ENCODE data around the gene ZBED1. TPM values are rescaled to one million over a fixed set of nuclear protein-coding genes. Genes with fewer than 3 reads are reported as not detected.
"Not testable (repeated sequence)": the region's sequence is repeated elsewhere in the genome, so short reads cannot be mapped to it uniquely, and the experiment has no call there.

The ZBED1 gene
- total RNA-seq, 2 experiments from 2014 or later = 15.8 to 16.1 TPM

- Mint-ChIP-seq H3K27me3 (no peaks in the 10 kb centered on the region), H3K36me3 (ENCODE audit: low read depth) (no peaks in the 10 kb centered on the region), H3K9me3 (no peaks in the 10 kb centered on the region), H3K4me1 (ENCODE audit: low read depth) (peaks cover 5% of the 10 kb centered on the region), H3K4me3 (no peak overlapping the region), H3K27ac (no peak overlapping the region)
- TF ChIP-seq CTCF (IDR thresholded peaks at IDR 0.05) = no peak
- H3K9me3 ChIP-seq (ENCODE audit: control insufficient read depth in 1 of 2, insufficient read depth in 1 of 2, low read length in 2 of 2) = no peaks in the 10 kb centered on the region
- ChIA-PET POLR2A (no interaction called here), CTCF (no interaction called here)
- no peaks in the 10 kb centered on the region for H3K36me3 ChIP-seq (ENCODE audit: insufficient read depth, low read length)
- intact Hi-C loops (cut with DNase I, micrococcal nuclease) = loop anchor here in 1 of 2 experiments (10.0 kb wide), 1 partner anchor 842 kb away; no protein-coding TSS in a partner anchor
- H3K27ac ChIP-seq (ENCODE audit: low read depth in 1 of 2, low read length in 2 of 2) = no peak overlapping the region
- no peaks in the 10 kb centered on the region for H3K27me3 ChIP-seq (ENCODE audit: control insufficient read depth in 1 of 2, insufficient read depth in 2 of 2, low read length in 2 of 2)
- no peak for ATAC-seq (ENCODE audit: poor library complexity)
- H3K4me1 ChIP-seq (ENCODE audit: insufficient read depth, low read length) = no peaks in the 10 kb centered on the region
- no peak overlapping the region for H3K4me3 ChIP-seq (ENCODE audit: low read length)
- DNase-seq = no peak
These were observed 6.4 kb upstream of the ZBED1 start for GRCh38 chrX:2507196-2507595.

GRCh38 chrX:2505341-2505740 is 4.6 kb upstream of the ZBED1 start:
- DNase-seq; H3K9me3 Mint-ChIP-seq; H3K4me1 Mint-ChIP-seq (ENCODE audit: low read depth); ATAC-seq (ENCODE audit: poor library complexity); H3K9me3 ChIP-seq (ENCODE audit: control insufficient read depth in 1 of 2, insufficient read depth in 1 of 2, low read length in 2 of 2); H3K27me3 Mint-ChIP-seq; CTCF ChIA-PET; H3K4me3 ChIP-seq (ENCODE audit: low read length); H3K27me3 ChIP-seq (ENCODE audit: control insufficient read depth in 1 of 2, insufficient read depth in 2 of 2, low read length in 2 of 2); H3K4me3 Mint-ChIP-seq; H3K27ac Mint-ChIP-seq; H3K36me3 ChIP-seq (ENCODE audit: insufficient read depth, low read length); H3K27ac ChIP-seq (ENCODE audit: low read depth in 1 of 2, low read length in 2 of 2); H3K36me3 Mint-ChIP-seq (ENCODE audit: low read depth); POLR2A ChIA-PET: not testable (repeated sequence)
- H3K4me1 ChIP-seq (ENCODE audit: insufficient read depth, low read length) = peaks cover 11% of the 10 kb centered on the region
- intact Hi-C loops (cut with DNase I, micrococcal nuclease) = loop anchor here in 1 of 2 experiments (10.0 kb wide), 1 partner anchor 841 kb away; no protein-coding TSS in a partner anchor

- H3K4me1 ChIP-seq (ENCODE audit: insufficient read depth, low read length) = peaks cover 14% of the 10 kb centered on the region
- H3K4me1 Mint-ChIP-seq (ENCODE audit: low read depth) = peaks cover 6% of the 10 kb centered on the region
- DNase-seq (no peak), ATAC-seq (ENCODE audit: poor library complexity) (no peak)
- H3K27ac ChIP-seq (ENCODE audit: low read depth in 1 of 2, low read length in 2 of 2) = no peak overlapping the region
- H3K36me3 ChIP-seq (ENCODE audit: insufficient read depth, low read length) = no peaks in the 10 kb centered on the region
- POLR2A ChIA-PET = no interaction called here
- no peaks in the 10 kb centered on the region for H3K9me3 Mint-ChIP-seq
- H3K4me3 ChIP-seq (ENCODE audit: low read length) = no peak overlapping the region
- no peaks in the 10 kb centered on the region for H3K36me3 Mint-ChIP-seq (ENCODE audit: low read depth)
- H3K27me3 Mint-ChIP-seq = no peaks in the 10 kb centered on the region
- intact Hi-C loops (cut with DNase I, micrococcal nuclease) = loop anchor here in 1 of 2 experiments (10.0 kb wide), 1 partner anchor 840 kb away; no protein-coding TSS in a partner anchor
- no peaks in the 10 kb centered on the region for H3K27me3 ChIP-seq (ENCODE audit: control insufficient read depth in 1 of 2, insufficient read depth in 2 of 2, low read length in 2 of 2)
- H3K27ac Mint-ChIP-seq = peak overlapping the region; percentile 45
- no peak overlapping the region for H3K4me3 Mint-ChIP-seq
- H3K9me3 ChIP-seq (ENCODE audit: control insufficient read depth in 1 of 2, insufficient read depth in 1 of 2, low read length in 2 of 2) = no peaks in the 10 kb centered on the region
- CTCF ChIA-PET = no interaction called here
- TF ChIP-seq CTCF (IDR thresholded peaks at IDR 0.05) = no peak
These were observed 4.0 kb upstream of the ZBED1 start for GRCh38 chrX:2504706-2505332.
